ENCODE results near the gene SORBS1. TPM values are rescaled to one million over a fixed set of nuclear protein-coding genes. Genes with fewer than 3 reads are reported as not detected.

Gene SORBS1
- total RNA-seq, 4 donors from 2014 or later: 23.3 to 359 (median 72.2) TPM

DNA sequence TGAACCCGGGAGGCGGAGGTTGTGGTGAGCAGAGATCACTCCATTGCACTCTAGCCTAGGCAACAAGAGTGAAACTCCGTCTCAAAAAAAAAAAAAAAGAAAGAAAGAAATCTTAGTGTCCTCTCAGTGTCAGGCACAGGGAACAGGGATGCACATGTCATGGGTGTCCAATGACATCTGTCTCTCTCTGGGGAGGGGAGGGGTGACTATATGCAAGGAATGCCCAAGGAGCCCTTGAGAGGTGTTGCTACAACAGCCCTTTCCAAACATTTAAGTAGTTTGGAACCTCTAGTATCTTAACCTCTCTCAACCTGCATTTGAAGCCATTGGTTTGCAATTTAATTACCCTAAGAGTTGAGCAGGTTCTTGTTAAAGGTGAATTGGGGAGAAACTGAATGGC lies 299.2 kb downstream of the SORBS1 start:
- TF ChIP-seq POLR2A (IDR thresholded peaks at IDR 0.05): no peak
- TF ChIP-seq, protein P1, sequence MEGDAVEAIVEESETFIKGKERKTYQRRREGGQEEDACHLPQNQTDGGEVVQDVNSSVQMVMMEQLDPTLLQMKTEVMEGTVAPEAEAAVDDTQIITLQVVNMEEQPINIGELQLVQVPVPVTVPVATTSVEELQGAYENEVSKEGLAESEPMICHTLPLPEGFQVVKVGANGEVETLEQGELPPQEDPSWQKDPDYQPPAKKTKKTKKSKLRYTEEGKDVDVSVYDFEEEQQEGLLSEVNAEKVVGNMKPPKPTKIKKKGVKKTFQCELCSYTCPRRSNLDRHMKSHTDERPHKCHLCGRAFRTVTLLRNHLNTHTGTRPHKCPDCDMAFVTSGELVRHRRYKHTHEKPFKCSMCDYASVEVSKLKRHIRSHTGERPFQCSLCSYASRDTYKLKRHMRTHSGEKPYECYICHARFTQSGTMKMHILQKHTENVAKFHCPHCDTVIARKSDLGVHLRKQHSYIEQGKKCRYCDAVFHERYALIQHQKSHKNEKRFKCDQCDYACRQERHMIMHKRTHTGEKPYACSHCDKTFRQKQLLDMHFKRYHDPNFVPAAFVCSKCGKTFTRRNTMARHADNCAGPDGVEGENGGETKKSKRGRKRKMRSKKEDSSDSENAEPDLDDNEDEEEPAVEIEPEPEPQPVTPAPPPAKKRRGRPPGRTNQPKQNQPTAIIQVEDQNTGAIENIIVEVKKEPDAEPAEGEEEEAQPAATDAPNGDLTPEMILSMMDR (IDR thresholded peaks at IDR 0.05): no peak
- Histone ChIP-seq H3K36me3 (peaks cover 3 to 80% (median 3%) of the 10 kb centered on the region in 3 donors), H3K4me3 (no peak overlapping the region), H3K4me1 (peaks cover 16 to 58% (median 42%) of the 10 kb centered on the region in 3 donors), H3K27me3 (no peaks in the 10 kb centered on the region), H3K27ac (peak overlapping the region in 1 of 4 donors; percentile 74), H3K9me3 (no peaks in the 10 kb centered on the region)
- 80 to 91% methylated on average over 3 of the region's 3 CpGs for WGBS, 2 donors
- intact Hi-C loops (cut with DNase I): no loop called here
- DNase-seq: no peak

Other genes starting within 250 kb of the SORBS1 start
- 10 to 100 TPM; 34.5 to 78.3 (median 47.4) TPM for gene ALDH18A1, start 95.3 kb upstream of the SORBS1 start, total RNA-seq
- 10 to 100 TPM in 3 of 4 donors, 1 to 10 TPM in 1; 6.8 to 21.1 (median 16.7) TPM for gene TCTN3, start 132.6 kb upstream of the SORBS1 start, total RNA-seq
- 10 to 100 TPM in 2 of 4 donors, 1 to 10 TPM in 2; 7.7 to 34.5 (median 10.1) TPM for gene ENTPD1, start 194.8 kb upstream of the SORBS1 start, total RNA-seq